Measurements from ENCODE around the gene TCHP.
"Not testable (repeated sequence)": the region's sequence is repeated elsewhere in the genome, so short reads cannot be mapped to it uniquely, and the experiment has no call there.

The TCHP gene

GRCh38 chr12:109926488-109927210 lies 26.6 kb downstream of the TCHP start:
- Histone ChIP-seq H3K9ac (ENCODE audit: low read depth, low read length) (no peak overlapping the region), H3K4me1 (ENCODE audit: insufficient read depth, low read length) (no peaks in the 10 kb centered on the region), H3K36me3 (ENCODE audit: insufficient read depth, low read length) (no peaks in the 10 kb centered on the region), H3K9me3 (ENCODE audit: control insufficient read depth, insufficient read depth, low read length) (no peaks in the 10 kb centered on the region)

- Histone ChIP-seq H3K9me3 (ENCODE audit: control insufficient read depth, insufficient read depth, low read length) (no peaks in the 10 kb centered on the region), H3K4me1 (ENCODE audit: insufficient read depth, low read length) (no peaks in the 10 kb centered on the region), H3K9ac (ENCODE audit: low read depth, low read length) (no peak overlapping the region), H3K36me3 (ENCODE audit: insufficient read depth, low read length) (no peaks in the 10 kb centered on the region)
Measured at GRCh38 chr12:109927622-109928021, 27.5 kb downstream of the TCHP start.

- Histone ChIP-seq H3K4me1 (ENCODE audit: insufficient read depth, low read length) (no peaks in the 10 kb centered on the region), H3K36me3 (ENCODE audit: insufficient read depth, low read length) (no peaks in the 10 kb centered on the region), H3K9me3 (ENCODE audit: control insufficient read depth, insufficient read depth, low read length) (no peaks in the 10 kb centered on the region), H3K9ac (ENCODE audit: low read depth, low read length) (no peak overlapping the region)
Measured at GRCh38 chr12:109928058-109928656, 28.1 kb downstream of the TCHP start.

- H3K36me3 ChIP-seq (ENCODE audit: insufficient read depth, low read length); H3K9ac ChIP-seq (ENCODE audit: low read depth, low read length); H3K9me3 ChIP-seq (ENCODE audit: control insufficient read depth, insufficient read depth, low read length); H3K4me1 ChIP-seq (ENCODE audit: insufficient read depth, low read length): not testable (repeated sequence)
Measured at GRCh38 chr12:109929326-109929725, 29.3 kb downstream of the TCHP start.

GRCh38 chr12:109930028-109930800 lies 30.1 kb downstream of the TCHP start:
- H3K9me3 ChIP-seq (ENCODE audit: control insufficient read depth, insufficient read depth, low read length), result no peaks in the 10 kb centered on the region
- H3K36me3 ChIP-seq (ENCODE audit: insufficient read depth, low read length), result peaks cover 2% of the 10 kb centered on the region; the same call in 1 of the 2 replicates
- H3K4me1 ChIP-seq (ENCODE audit: insufficient read depth, low read length), result no peaks in the 10 kb centered on the region
- no peak overlapping the region for H3K9ac ChIP-seq (ENCODE audit: low read depth, low read length)

- H3K4me1 ChIP-seq (ENCODE audit: insufficient read depth, low read length), result no peaks in the 10 kb centered on the region
- H3K9ac ChIP-seq (ENCODE audit: low read depth, low read length), result no peak overlapping the region
- H3K9me3 ChIP-seq (ENCODE audit: control insufficient read depth, insufficient read depth, low read length), result no peaks in the 10 kb centered on the region
- H3K36me3 ChIP-seq (ENCODE audit: insufficient read depth, low read length), result peaks cover 2% of the 10 kb centered on the region; the same call in 1 of the 2 replicates
Measured at GRCh38 chr12:109931143-109931542, 31.1 kb downstream of the TCHP start.

- H3K4me1 ChIP-seq (ENCODE audit: insufficient read depth, low read length), result no peaks in the 10 kb centered on the region
- peaks cover 2% of the 10 kb centered on the region; the same call in 1 of the 2 replicates for H3K36me3 ChIP-seq (ENCODE audit: insufficient read depth, low read length)
- no peaks in the 10 kb centered on the region for H3K9me3 ChIP-seq (ENCODE audit: control insufficient read depth, insufficient read depth, low read length)
- H3K9ac ChIP-seq (ENCODE audit: low read depth, low read length), result no peak overlapping the region
Measured at GRCh38 chr12:109932878-109933503, 32.9 kb downstream of the TCHP start.

- Histone ChIP-seq H3K9ac (ENCODE audit: low read depth, low read length) (no peak overlapping the region), H3K9me3 (ENCODE audit: control insufficient read depth, insufficient read depth, low read length) (no peaks in the 10 kb centered on the region), H3K36me3 (ENCODE audit: insufficient read depth, low read length) (peaks cover 2% of the 10 kb centered on the region; the same call in 1 of the 2 replicates), H3K4me1 (ENCODE audit: insufficient read depth, low read length) (no peaks in the 10 kb centered on the region)
Measured at GRCh38 chr12:109934026-109934425, 34.0 kb downstream of the TCHP start.

GRCh38 chr12:109937371-109937770 lies 37.3 kb downstream of the TCHP start:
- peaks cover 2% of the 10 kb centered on the region; the same call in 1 of the 2 replicates for H3K36me3 ChIP-seq (ENCODE audit: insufficient read depth, low read length)
- no peaks in the 10 kb centered on the region for H3K4me1 ChIP-seq (ENCODE audit: insufficient read depth, low read length)
- no peak overlapping the region for H3K9ac ChIP-seq (ENCODE audit: low read depth, low read length)
- no peaks in the 10 kb centered on the region for H3K9me3 ChIP-seq (ENCODE audit: control insufficient read depth, insufficient read depth, low read length)

GRCh38 chr12:109938947-109939346 lies 38.9 kb downstream of the TCHP start:
- H3K9me3 ChIP-seq (ENCODE audit: control insufficient read depth, insufficient read depth, low read length), result no peaks in the 10 kb centered on the region
- H3K9ac ChIP-seq (ENCODE audit: low read depth, low read length), result no peak overlapping the region
- peaks cover 1% of the 10 kb centered on the region; the same call in 1 of the 2 replicates for H3K4me1 ChIP-seq (ENCODE audit: insufficient read depth, low read length)
- H3K36me3 ChIP-seq (ENCODE audit: insufficient read depth, low read length), result peaks cover under 1% of the 10 kb centered on the region; the same call in 1 of the 2 replicates

- H3K9ac ChIP-seq (ENCODE audit: low read depth, low read length), result no peak overlapping the region
- no peaks in the 10 kb centered on the region for H3K9me3 ChIP-seq (ENCODE audit: control insufficient read depth, insufficient read depth, low read length)
- H3K4me1 ChIP-seq (ENCODE audit: insufficient read depth, low read length), result peaks cover 7% of the 10 kb centered on the region
- no peaks in the 10 kb centered on the region for H3K36me3 ChIP-seq (ENCODE audit: insufficient read depth, low read length)
Measured at GRCh38 chr12:109939504-109939903, 39.4 kb downstream of the TCHP start.

GRCh38 chr12:109940339-109940923 lies 40.4 kb downstream of the TCHP start:
- H3K36me3 ChIP-seq (ENCODE audit: insufficient read depth, low read length), result no peaks in the 10 kb centered on the region
- peaks cover 16% of the 10 kb centered on the region for H3K4me1 ChIP-seq (ENCODE audit: insufficient read depth, low read length)
- H3K9me3 ChIP-seq (ENCODE audit: control insufficient read depth, insufficient read depth, low read length), result no peaks in the 10 kb centered on the region
- H3K9ac ChIP-seq (ENCODE audit: low read depth, low read length), result no peak overlapping the region

GRCh38 chr12:109943811-109944210 lies 43.7 kb downstream of the TCHP start:
- Histone ChIP-seq H3K36me3 (ENCODE audit: insufficient read depth, low read length) (no peaks in the 10 kb centered on the region; the same call in 1 of the 2 replicates), H3K4me1 (ENCODE audit: insufficient read depth, low read length) (peaks cover 32% of the 10 kb centered on the region), H3K9ac (ENCODE audit: low read depth, low read length) (no peak overlapping the region), H3K9me3 (ENCODE audit: control insufficient read depth, insufficient read depth, low read length) (no peaks in the 10 kb centered on the region)

Data from ES-I3 (cell line).